Ovary (tissue), 3 donors: ENCODE data around the gene ADGRD1.

Experiments used
- CTCF ChIP-seq, 3 donors: fragments of 450-650 bp in 2 of 3; fragments of 200-600 bp in 1 of 3; IDR thresholded peaks; one replicate each; pipeline versions ENCODE4 v1.5.1 to v1.8.0; 2016 to 2022; ENCODE audit warnings: antibody characterized with exemption in 3 of 3, mild to moderate bottlenecking in 1 of 3
- POLR2A ChIP-seq: fragments of 450-650 bp; IDR thresholded peaks from one replicate; pipeline ENCODE4 v1.6.1; 2017; ENCODE audit warnings: antibody characterized with exemption, mild to moderate bottlenecking, moderate library complexity
- donor health status: DM: no; HTN: no; CAD: no.

- TF ChIP-seq POLR2A = no peak
- TF ChIP-seq CTCF (IDR thresholded peaks at IDR 0.05) = no peak
These were observed 177.5 kb downstream of the ADGRD1 start for GRCh38 chr12:131131077-131131807.
